Immature natural killer cell (primary cell): ENCODE results near the gene NOS1AP. TPM values are rescaled to one million over a fixed set of nuclear protein-coding genes. Genes with fewer than 3 reads are reported as not detected.

Experiments used
- DNase-seq, 3 donors: peaks; one replicate each; pipeline ENCODE4 v3.0.0; 2022; ENCODE audit warnings: mixed read lengths in 1 of 3
- H3K27ac Mint-ChIP-seq, 6 donors: one replicate each; pipeline ENCODE4 v1.8.0; 2020; ENCODE audit warnings: mixed read lengths in 6 of 6, mild to moderate bottlenecking in 5 of 6, inconsistent platforms in 4 of 6, moderate library complexity in 3 of 6
- H3K27me3 Mint-ChIP-seq, 3 donors: one replicate each; pipeline ENCODE4 v1.8.0; 2020 to 2021; ENCODE audit warnings: low read depth in 3 of 3, mild to moderate bottlenecking in 3 of 3, mixed read lengths in 3 of 3, moderate library complexity in 3 of 3, inconsistent platforms in 1 of 3
- H3K36me3 Mint-ChIP-seq, 3 donors: one replicate each; pipeline ENCODE4 v1.8.0; 2020; ENCODE audit warnings: mixed read lengths in 3 of 3, inconsistent platforms in 2 of 3, mild to moderate bottlenecking in 2 of 3
- H3K4me1 Mint-ChIP-seq, 2 donors: one replicate each; pipeline ENCODE4 v1.8.0; 2020; ENCODE audit warnings: inconsistent platforms in 2 of 2, mild to moderate bottlenecking in 2 of 2, mixed read lengths in 2 of 2, moderate library complexity in 1 of 2
- H3K4me3 Mint-ChIP-seq, 5 donors: one replicate each; pipeline ENCODE4 v1.8.0; 2020; ENCODE audit warnings: mild to moderate bottlenecking in 5 of 5, mixed read lengths in 5 of 5, inconsistent platforms in 3 of 5, moderate library complexity in 3 of 5
- H3K9me3 Mint-ChIP-seq, 6 donors: one replicate each; pipeline ENCODE4 v1.8.0; 2020; ENCODE audit warnings: mild to moderate bottlenecking in 6 of 6, mixed read lengths in 6 of 6, inconsistent platforms in 4 of 6, moderate library complexity in 3 of 6
- polyA plus RNA-seq, 3 donors: library from polyadenylated mRNA; unstranded; fragments of 300-500 nt; fragmentation: Illumina TruSeq; gene quantifications; one replicate each; pipeline ENCODE4 v1.2.3, GENCODE V29; 2021

NOS1AP gene
- polyA plus RNA-seq, 3 donors from 2014 or later, result not detected

- Mint-ChIP-seq H3K4me1 (peaks cover 0 to 1% of the 10 kb centered on the region in 2 donors), H3K27ac (no peak within 1 kb of the TSS), H3K27me3 (peaks cover 0 to 1% (median 0%) of the 10 kb centered on the region in 3 donors), H3K36me3 (no peaks in the 10 kb centered on the region), H3K4me3 (no peak within 1 kb of the TSS), H3K9me3 (no peaks in the 10 kb centered on the region)
- no peak for DNase-seq
Measured at GRCh38 chr1:162381383-162381782, 311.9 kb downstream of the NOS1AP start, which contains the start of gene C1orf226. Gene C1orf226 (plus strand): TSS chr1:162381728. CDS start chr1:162381902, 174 bp downstream.

GRCh38 chr1:162381941-162382750, 312.7 kb downstream of the NOS1AP start:
- H3K9me3 Mint-ChIP-seq, result no peaks in the 10 kb centered on the region
- H3K36me3 Mint-ChIP-seq, result no peaks in the 10 kb centered on the region
- H3K27ac Mint-ChIP-seq, result no peak overlapping the region
- peaks cover 0 to 1% (median 0%) of the 10 kb centered on the region in 3 donors for H3K27me3 Mint-ChIP-seq
- no peak for DNase-seq
- H3K4me3 Mint-ChIP-seq, result no peak overlapping the region
- H3K4me1 Mint-ChIP-seq, result peaks cover 0 to 6% of the 10 kb centered on the region in 2 donors

- no peak overlapping the region for H3K4me3 Mint-ChIP-seq
- H3K36me3 Mint-ChIP-seq, result no peaks in the 10 kb centered on the region
- no peak for DNase-seq
- H3K9me3 Mint-ChIP-seq, result no peaks in the 10 kb centered on the region
- H3K4me1 Mint-ChIP-seq, result peaks cover 6 to 11% of the 10 kb centered on the region in 2 donors
- peaks cover 0 to 1% (median 0%) of the 10 kb centered on the region in 3 donors for H3K27me3 Mint-ChIP-seq
- no peak overlapping the region for H3K27ac Mint-ChIP-seq
Measured at GRCh38 chr1:162383091-162383490, 313.6 kb downstream of the NOS1AP start.

GRCh38 chr1:162383516-162383915, 314.0 kb downstream of the NOS1AP start:
- Mint-ChIP-seq H3K4me1 (peaks cover 10 to 16% of the 10 kb centered on the region in 2 donors), H3K27me3 (peaks cover 0 to 1% (median 0%) of the 10 kb centered on the region in 3 donors), H3K9me3 (no peaks in the 10 kb centered on the region), H3K27ac (no peak overlapping the region), H3K4me3 (no peak overlapping the region), H3K36me3 (no peaks in the 10 kb centered on the region)
- DNase-seq, result no peak

- H3K9me3 Mint-ChIP-seq, result no peaks in the 10 kb centered on the region
- DNase-seq, result no peak
- H3K27me3 Mint-ChIP-seq, result peaks cover 0 to 1% (median 0%) of the 10 kb centered on the region in 3 donors
- H3K4me3 Mint-ChIP-seq, result no peak overlapping the region
- H3K36me3 Mint-ChIP-seq, result no peaks in the 10 kb centered on the region
- H3K27ac Mint-ChIP-seq, result no peak overlapping the region
- H3K4me1 Mint-ChIP-seq, result peaks cover 16 to 22% of the 10 kb centered on the region in 2 donors
Measured at GRCh38 chr1:162384116-162384515, 314.6 kb downstream of the NOS1AP start.

GRCh38 chr1:162384601-162385279, 315.2 kb downstream of the NOS1AP start:
- no peak for DNase-seq
- H3K27ac Mint-ChIP-seq, result peak overlapping the region in 1 of 6 donors; percentile 71
- H3K36me3 Mint-ChIP-seq, result no peaks in the 10 kb centered on the region
- H3K4me3 Mint-ChIP-seq, result no peak overlapping the region
- H3K27me3 Mint-ChIP-seq, result peaks cover 0 to 1% (median 0%) of the 10 kb centered on the region in 3 donors
- H3K9me3 Mint-ChIP-seq, result no peaks in the 10 kb centered on the region
- H3K4me1 Mint-ChIP-seq, result peaks cover 22 to 28% of the 10 kb centered on the region in 2 donors

- H3K9me3 Mint-ChIP-seq, result no peaks in the 10 kb centered on the region
Measured at GRCh38 chr1:162385280-162385623, 315.8 kb downstream of the NOS1AP start.

GRCh38 chr1:162385702-162386101, 316.2 kb downstream of the NOS1AP start:
- H3K27ac Mint-ChIP-seq, result peak overlapping the region in 1 of 6 donors; percentile 15

More at GRCh38 chr1:162385280-162385623, 315.8 kb downstream of the NOS1AP start:
- Mint-ChIP-seq H3K27me3 (peaks cover 0 to 1% (median 0%) of the 10 kb centered on the region in 3 donors), H3K4me3 (no peak overlapping the region), H3K4me1 (peaks cover 27 to 33% of the 10 kb centered on the region in 2 donors), H3K36me3 (no peaks in the 10 kb centered on the region), H3K27ac (peak overlapping the region in 1 of 6 donors; percentile 15)
- no peak for DNase-seq

GRCh38 chr1:162386292-162387225, 317.1 kb downstream of the NOS1AP start:
- Mint-ChIP-seq H3K27me3 (peaks cover 1 to 2% (median 1%) of the 10 kb centered on the region in 3 donors), H3K4me3 (no peak overlapping the region), H3K27ac (peak overlapping the region in 1 of 6 donors; percentile 66), H3K36me3 (no peaks in the 10 kb centered on the region), H3K9me3 (no peaks in the 10 kb centered on the region), H3K4me1 (peaks cover 40 to 46% of the 10 kb centered on the region in 2 donors)
- DNase-seq, result no peak

More at GRCh38 chr1:162385702-162386101, 316.2 kb downstream of the NOS1AP start:
- no peaks in the 10 kb centered on the region for H3K36me3 Mint-ChIP-seq
- H3K27me3 Mint-ChIP-seq, result peaks cover 1 to 2% (median 1%) of the 10 kb centered on the region in 3 donors
- H3K4me3 Mint-ChIP-seq, result no peak overlapping the region
- no peak for DNase-seq
- peaks cover 32 to 37% of the 10 kb centered on the region in 2 donors for H3K4me1 Mint-ChIP-seq
- H3K9me3 Mint-ChIP-seq, result no peaks in the 10 kb centered on the region

GRCh38 chr1:162387226-162388082, 318.0 kb downstream of the NOS1AP start:
- peak overlapping the region in 4 of 6 donors; percentile 22 to 65 (median 42) for H3K27ac Mint-ChIP-seq
- H3K27me3 Mint-ChIP-seq, result peaks cover 1 to 2% (median 1%) of the 10 kb centered on the region in 3 donors
- no peak overlapping the region for H3K4me3 Mint-ChIP-seq
- DNase-seq, result no peak
- peaks cover 49 to 53% of the 10 kb centered on the region in 2 donors for H3K4me1 Mint-ChIP-seq
- H3K36me3 Mint-ChIP-seq, result peaks cover 4 to 7% (median 6%) of the 10 kb centered on the region in 3 donors
- no peaks in the 10 kb centered on the region for H3K9me3 Mint-ChIP-seq

GRCh38 chr1:162388083-162388594, 318.6 kb downstream of the NOS1AP start:
- Mint-ChIP-seq H3K27ac (peak overlapping the region in 4 of 6 donors; percentile 31 to 65 (median 54)), H3K9me3 (no peaks in the 10 kb centered on the region), H3K4me3 (no peak overlapping the region), H3K27me3 (peaks cover 1 to 2% (median 1%) of the 10 kb centered on the region in 3 donors), H3K36me3 (peaks cover 4 to 9% (median 7%) of the 10 kb centered on the region in 3 donors), H3K4me1 (peaks cover 54 to 56% of the 10 kb centered on the region in 2 donors)
- DNase-seq, result no peak

- H3K27ac Mint-ChIP-seq, result peak overlapping the region; percentile 5 to 87 (median 70)
- H3K36me3 Mint-ChIP-seq, result peaks cover 4 to 12% (median 10%) of the 10 kb centered on the region in 3 donors
- H3K9me3 Mint-ChIP-seq, result no peaks in the 10 kb centered on the region
- DNase-seq, result no peak
- peaks cover 56 to 61% of the 10 kb centered on the region in 2 donors for H3K4me1 Mint-ChIP-seq
- peak overlapping the region in 2 of 5 donors; percentile 66 to 72 for H3K4me3 Mint-ChIP-seq
- H3K27me3 Mint-ChIP-seq, result peaks cover under 1 to 2% (median 1%) of the 10 kb centered on the region in 3 donors
Measured at GRCh38 chr1:162388615-162389014, 319.1 kb downstream of the NOS1AP start.
